SK-N-SH treated with all-trans-retinoic acid at 6 μM for 48 hours (cell line): ENCODE measurements around the gene ADGRB2.
A peak's percentile ranks its signal among the peaks of the same experiment; 100 is the strongest.

ENCODE experiments used
- ATAC-seq: fragments of 200-7000 bp; cut with Tn5 transposase; 3 replicates; pipeline ENCODE4 v1.9.1; 2020; ENCODE audit warnings: mild to moderate bottlenecking, moderate library complexity
- ARNTL ChIP-seq: fragments of 450-650 bp; formaldehyde crosslinking; IDR thresholded peaks from 2 replicates; pipeline ENCODE4 v1.5.0; 2020; ENCODE audit warnings: low read depth, mild to moderate bottlenecking, moderate library complexity, borderline replicate concordance
- BACH2 ChIP-seq: fragments of 250-450 bp; sonication (Bioruptor Pico); IDR thresholded peaks from 2 replicates; pipeline ENCODE4 v1.9.0; 2021; ENCODE audit warnings: mild to moderate bottlenecking, borderline replicate concordance
- CREB5 ChIP-seq: fragments of 250-450 bp; sonication (Bioruptor Pico); IDR thresholded peaks from 2 replicates; pipeline ENCODE4 v1.5.1; 2020; ENCODE audit warnings: low read depth, mild to moderate bottlenecking, moderate library complexity
- CSDC2 ChIP-seq: fragments of 250-450 bp; sonication (Bioruptor Pico); IDR thresholded peaks from 2 replicates; pipeline ENCODE4 v1.5.0; 2020; ENCODE audit warnings: mild to moderate bottlenecking, moderate library complexity
- CSRNP3 ChIP-seq: fragments of 250-450 bp; sonication (Bioruptor Pico); IDR thresholded peaks from 2 replicates; pipeline ENCODE4 v1.5.1; 2021; ENCODE audit warnings: mild to moderate bottlenecking, moderate library complexity
- GLIS3 ChIP-seq: fragments of 250-450 bp; sonication (Bioruptor Pico); IDR thresholded peaks from 2 replicates; pipeline ENCODE4 v1.5.0; 2020; ENCODE audit warnings: mild to moderate bottlenecking, moderate library complexity
- ISL1 ChIP-seq: fragments of 250-450 bp; sonication (Bioruptor Pico); IDR thresholded peaks from 2 replicates; pipeline ENCODE4 v2.1.2; 2022; ENCODE audit warnings: mild to moderate bottlenecking, moderate library complexity
- OSR1 ChIP-seq: fragments of 250-450 bp; sonication (Bioruptor Pico); IDR thresholded peaks from 2 replicates; pipeline ENCODE4 v1.8.0; 2022; ENCODE audit warnings: moderate library complexity, mild to moderate bottlenecking, inconsistent platforms
- POU6F1 ChIP-seq: fragments of 250-450 bp; sonication (Bioruptor Pico); IDR thresholded peaks from 2 replicates; pipeline ENCODE4 v1.8.0; 2021; ENCODE audit warnings: low read depth, mild to moderate bottlenecking, moderate library complexity, borderline replicate concordance
- PPARA ChIP-seq: fragments of 250-450 bp; sonication (Bioruptor Pico); IDR thresholded peaks from 2 replicates; pipeline ENCODE4 v1.5.0; 2020; ENCODE audit warnings: mild to moderate bottlenecking, borderline replicate concordance
- RARB ChIP-seq: fragments of 250-450 bp; sonication (Bioruptor Pico); IDR thresholded peaks from 2 replicates; pipeline ENCODE4 v1.8.0; 2021; ENCODE audit warnings: mild to moderate bottlenecking, moderate library complexity
- SNAI2 ChIP-seq: fragments of 250-450 bp; sonication (Bioruptor Pico); IDR thresholded peaks from 2 replicates; pipeline ENCODE4 v1.5.0; 2020; ENCODE audit warnings: mild to moderate bottlenecking, moderate library complexity
- TCF4 ChIP-seq: fragments of 250-450 bp; sonication (Bioruptor Pico); IDR thresholded peaks from 2 replicates; pipeline ENCODE4 v1.8.0; 2021; ENCODE audit warnings: mild to moderate bottlenecking, moderate library complexity, borderline replicate concordance
- TOX ChIP-seq: fragments of 250-450 bp; sonication (Bioruptor Pico); IDR thresholded peaks from 2 replicates; pipeline ENCODE4 v1.8.0; 2021; ENCODE audit warnings: mild to moderate bottlenecking, moderate library complexity, borderline replicate concordance
- ZC3H10 ChIP-seq: fragments of 250-450 bp; sonication (Bioruptor Pico); IDR thresholded peaks from 2 replicates; pipeline ENCODE4 v1.5.1; 2021; ENCODE audit warnings: mild to moderate bottlenecking, moderate library complexity
- ZFP30 ChIP-seq: fragments of 450-650 bp; formaldehyde crosslinking; IDR thresholded peaks from 2 replicates; pipeline ENCODE4 v1.5.0; 2022; ENCODE audit warnings: mild to moderate bottlenecking, moderate library complexity
- ZNF565 ChIP-seq: fragments of 450-650 bp; formaldehyde crosslinking; conservative IDR thresholded peaks from 2 replicates; pipeline ENCODE4 v1.5.0; 2020; ENCODE audit warnings: low read depth, mild to moderate bottlenecking, moderate library complexity
- ZNF70 ChIP-seq: fragments of 450-650 bp; formaldehyde crosslinking; IDR thresholded peaks from 2 replicates; pipeline ENCODE4 v1.5.0; 2020; ENCODE audit warnings: mild to moderate bottlenecking, moderate library complexity
- ZNF8 ChIP-seq: fragments of 450-650 bp; formaldehyde crosslinking; IDR thresholded peaks from 2 replicates; pipeline ENCODE4 v1.5.0; 2020; ENCODE audit warnings: mild to moderate bottlenecking, moderate library complexity
- TF ChIP-seq, protein P1 (sequence below): fragments of 250-450 bp; sonication (Bioruptor Pico); IDR thresholded peaks from 2 replicates; pipeline ENCODE4 v1.5.0; 2020; ENCODE audit warnings: mild to moderate bottlenecking, moderate library complexity

ADGRB2 gene

DNA sequence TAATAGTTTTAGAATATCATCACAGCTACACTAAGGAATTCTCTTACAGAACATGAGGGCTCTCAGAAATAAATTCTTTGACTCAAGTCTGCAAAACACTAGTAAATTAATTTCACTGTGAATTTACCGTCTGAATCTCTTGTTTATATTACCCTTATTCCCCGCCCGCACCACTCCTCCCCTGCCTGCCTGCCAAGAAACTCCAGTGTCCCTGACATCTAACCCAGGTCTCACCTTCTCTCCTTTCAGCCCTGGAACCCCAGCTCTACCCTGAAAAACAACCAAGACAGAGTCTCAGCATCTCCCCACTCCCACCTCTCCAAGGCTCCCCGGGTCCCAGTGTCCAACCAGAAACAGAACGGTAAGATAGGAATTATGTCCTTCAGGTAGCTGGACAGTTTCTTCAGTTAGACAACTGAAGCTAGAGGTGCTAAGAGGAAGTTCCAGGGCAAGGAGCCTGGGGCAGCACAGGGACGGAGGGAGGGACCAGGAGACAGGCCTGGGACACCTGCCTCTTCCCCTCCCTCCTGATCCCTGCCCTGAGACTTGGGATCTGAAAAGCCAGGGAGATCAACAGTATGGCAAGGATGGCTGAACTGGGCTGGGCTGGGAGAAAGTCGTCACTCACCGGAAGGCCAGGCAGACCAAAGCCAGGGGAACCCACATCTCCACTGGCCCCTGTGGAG, 75.8 kb downstream of the ADGRB2 start:
- ATAC-seq: no peak
- TF ChIP-seq ZC3H10 (CRISPR knock-in tag) (no peak), ARNTL (CRISPR knock-in tag) (no peak), TOX (CRISPR knock-in tag) (no peak), GLIS3 (no peak), POU6F1 (CRISPR knock-in tag) (no peak)
- TF ChIP-seq, all 23 proteins: peak for 0

- no peak for TF ChIP-seq ISL1
- TF ChIP-seq, all 23 proteins: peak for 0
- no peak for ATAC-seq
Measured at GRCh38 chr1:31687601-31688000, 76.5 kb downstream of the ADGRB2 start.

GRCh38 chr1:31685795-31686194, 78.3 kb downstream of the ADGRB2 start:
- no peak for TF ChIP-seq BACH2 (CRISPR knock-in tag)
- no peak for TF ChIP-seq GLIS3
- TF ChIP-seq TCF4 (CRISPR knock-in tag): no peak
- no peak for TF ChIP-seq PPARA (CRISPR knock-in tag)
- TF ChIP-seq TOX (CRISPR knock-in tag): no peak
- no peak for TF ChIP-seq ZNF8 (CRISPR knock-in tag)
- no peak for TF ChIP-seq OSR1 (CRISPR knock-in tag)
- TF ChIP-seq ZNF70 (CRISPR knock-in tag): no peak
- no peak for TF ChIP-seq RARB (CRISPR knock-in tag)
- no peak for TF ChIP-seq ZNF565 (CRISPR knock-in tag)
- TF ChIP-seq CSRNP3 (CRISPR knock-in tag): no peak
- ATAC-seq: no peak

- ATAC-seq: peak; percentile 77
Measured at GRCh38 chr1:31683997-31684396, 80.1 kb downstream of the ADGRB2 start.

More at GRCh38 chr1:31683997-31684396, 80.1 kb downstream of the ADGRB2 start:
- TF ChIP-seq ARNTL (CRISPR knock-in tag) (no peak), CSDC2 (CRISPR knock-in tag) (no peak), PPARA (CRISPR knock-in tag) (no peak), ZFP30 (CRISPR knock-in tag) (no peak), OSR1 (CRISPR knock-in tag) (no peak), BACH2 (CRISPR knock-in tag) (no peak), CREB5 (CRISPR knock-in tag) (no peak), ZNF565 (CRISPR knock-in tag) (no peak), SNAI2 (no peak), POU6F1 (CRISPR knock-in tag) (no peak)
- TF ChIP-seq, protein P1, sequence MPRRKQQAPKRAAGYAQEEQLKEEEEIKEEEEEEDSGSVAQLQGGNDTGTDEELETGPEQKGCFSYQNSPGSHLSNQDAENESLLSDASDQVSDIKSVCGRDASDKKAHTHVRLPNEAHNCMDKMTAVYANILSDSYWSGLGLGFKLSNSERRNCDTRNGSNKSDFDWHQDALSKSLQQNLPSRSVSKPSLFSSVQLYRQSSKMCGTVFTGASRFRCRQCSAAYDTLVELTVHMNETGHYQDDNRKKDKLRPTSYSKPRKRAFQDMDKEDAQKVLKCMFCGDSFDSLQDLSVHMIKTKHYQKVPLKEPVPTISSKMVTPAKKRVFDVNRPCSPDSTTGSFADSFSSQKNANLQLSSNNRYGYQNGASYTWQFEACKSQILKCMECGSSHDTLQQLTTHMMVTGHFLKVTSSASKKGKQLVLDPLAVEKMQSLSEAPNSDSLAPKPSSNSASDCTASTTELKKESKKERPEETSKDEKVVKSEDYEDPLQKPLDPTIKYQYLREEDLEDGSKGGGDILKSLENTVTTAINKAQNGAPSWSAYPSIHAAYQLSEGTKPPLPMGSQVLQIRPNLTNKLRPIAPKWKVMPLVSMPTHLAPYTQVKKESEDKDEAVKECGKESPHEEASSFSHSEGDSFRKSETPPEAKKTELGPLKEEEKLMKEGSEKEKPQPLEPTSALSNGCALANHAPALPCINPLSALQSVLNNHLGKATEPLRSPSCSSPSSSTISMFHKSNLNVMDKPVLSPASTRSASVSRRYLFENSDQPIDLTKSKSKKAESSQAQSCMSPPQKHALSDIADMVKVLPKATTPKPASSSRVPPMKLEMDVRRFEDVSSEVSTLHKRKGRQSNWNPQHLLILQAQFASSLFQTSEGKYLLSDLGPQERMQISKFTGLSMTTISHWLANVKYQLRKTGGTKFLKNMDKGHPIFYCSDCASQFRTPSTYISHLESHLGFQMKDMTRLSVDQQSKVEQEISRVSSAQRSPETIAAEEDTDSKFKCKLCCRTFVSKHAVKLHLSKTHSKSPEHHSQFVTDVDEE: no peak
